ENCODE data around the gene PLA1A.
"Not testable (repeated sequence)": the region's sequence is repeated elsewhere in the genome, so short reads cannot be mapped to it uniquely, and the experiment has no call there.

The PLA1A gene

DNA sequence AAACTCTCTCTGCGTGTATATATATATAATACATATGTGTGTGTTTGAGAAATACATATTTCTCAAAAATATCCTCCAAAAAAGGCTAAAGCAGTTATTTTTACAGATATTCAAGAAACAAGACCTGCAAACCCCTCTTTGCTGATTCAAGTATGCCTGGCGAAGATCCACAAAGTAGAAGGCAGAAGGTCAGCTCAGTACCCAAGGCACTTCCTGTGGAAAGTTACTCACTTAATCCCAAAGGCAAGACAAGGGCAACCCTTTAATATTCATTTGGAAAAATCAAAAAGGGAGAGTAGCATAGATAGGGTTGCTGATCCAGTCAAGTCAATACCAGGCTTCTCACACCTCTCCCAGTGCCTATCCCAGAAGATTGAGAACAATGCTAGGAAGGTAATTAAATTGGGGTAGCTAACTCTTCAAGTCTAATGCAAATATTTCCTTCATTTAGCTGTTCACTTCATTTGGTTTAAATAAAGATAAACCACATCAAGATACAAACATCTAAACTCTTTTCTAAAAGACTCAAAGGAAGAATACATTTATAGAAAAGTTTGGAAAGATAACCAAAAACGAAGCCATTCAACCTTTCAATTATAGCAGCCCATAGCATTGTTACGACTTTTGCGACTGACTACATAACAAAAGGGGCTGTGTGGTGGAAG lies 72.4 kb downstream of the PLA1A start:
- no peak for DNase-seq

DNA sequence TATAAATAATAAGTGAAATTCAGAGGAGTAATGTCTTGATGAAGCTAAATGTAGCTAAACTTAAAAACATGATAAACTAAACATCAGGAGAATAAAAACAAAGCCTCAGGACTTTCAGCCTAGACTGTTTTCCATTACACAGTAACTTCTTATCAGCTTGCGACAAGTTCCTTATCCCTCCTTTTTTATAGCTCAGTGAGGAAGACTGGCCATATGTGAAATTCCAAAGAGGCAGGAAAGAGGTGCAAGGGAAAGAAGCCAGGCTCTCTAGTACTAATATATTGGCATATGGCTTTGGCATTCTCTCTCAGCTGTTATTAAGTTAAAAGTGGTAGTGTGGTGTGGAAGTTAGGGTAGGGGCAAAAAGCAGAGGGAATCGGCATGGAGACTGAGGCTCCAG lies 75.1 kb downstream of the PLA1A start:
- DNase-seq: no peak

DNA sequence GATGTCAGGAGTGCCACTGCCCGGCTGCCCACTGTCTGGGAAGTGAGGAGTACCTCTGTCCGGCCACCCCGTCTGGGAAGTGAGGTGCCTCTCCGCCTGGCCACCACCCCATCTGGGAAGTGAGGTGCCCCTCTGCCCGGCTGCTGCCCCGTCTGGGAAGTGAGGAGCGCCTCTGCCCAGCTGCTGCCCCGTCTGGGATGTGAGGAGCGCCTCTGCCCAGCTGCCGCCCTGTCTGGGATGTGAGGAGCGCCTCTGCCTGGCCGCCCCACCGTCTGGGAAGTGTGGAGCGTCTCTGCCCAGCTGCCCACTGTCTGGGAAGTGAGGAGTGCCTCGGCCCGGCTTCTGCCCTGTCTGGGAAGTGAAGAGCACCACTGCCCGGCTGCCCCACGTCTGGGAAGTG lies 76.2 kb downstream of the PLA1A start:
- DNase-seq: no peak

DNA sequence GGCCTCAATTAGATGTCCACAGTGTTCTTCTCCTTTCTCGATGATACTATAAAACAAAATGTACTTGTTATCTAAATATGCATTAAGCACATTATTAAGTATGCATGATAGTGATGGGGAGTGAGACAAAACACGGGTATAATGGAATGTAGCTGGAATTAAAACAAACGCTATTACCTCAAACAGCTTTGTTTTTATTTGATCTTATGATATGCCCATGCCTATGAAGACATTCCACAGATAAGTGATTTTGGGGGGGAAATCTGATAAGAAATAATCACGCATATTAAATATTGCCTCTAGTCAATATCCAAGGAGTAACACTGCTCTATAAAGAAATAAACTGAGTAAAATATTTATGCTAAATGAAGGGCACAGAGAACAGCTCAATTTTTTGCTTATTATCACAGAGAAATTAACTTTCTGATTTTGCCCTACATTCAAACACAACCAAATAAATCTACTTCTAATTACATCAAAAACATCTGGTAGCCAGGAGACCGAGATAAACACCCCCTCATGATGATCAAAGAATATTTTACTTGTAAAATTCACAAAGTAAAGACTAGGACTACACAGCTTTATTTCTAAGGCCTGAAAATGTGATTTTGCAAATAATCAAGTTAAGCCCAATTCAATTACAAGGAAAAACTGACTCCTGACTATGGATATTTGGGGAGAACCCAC lies 77.6 kb downstream of the PLA1A start:
- DNase-seq: no peak

DNA sequence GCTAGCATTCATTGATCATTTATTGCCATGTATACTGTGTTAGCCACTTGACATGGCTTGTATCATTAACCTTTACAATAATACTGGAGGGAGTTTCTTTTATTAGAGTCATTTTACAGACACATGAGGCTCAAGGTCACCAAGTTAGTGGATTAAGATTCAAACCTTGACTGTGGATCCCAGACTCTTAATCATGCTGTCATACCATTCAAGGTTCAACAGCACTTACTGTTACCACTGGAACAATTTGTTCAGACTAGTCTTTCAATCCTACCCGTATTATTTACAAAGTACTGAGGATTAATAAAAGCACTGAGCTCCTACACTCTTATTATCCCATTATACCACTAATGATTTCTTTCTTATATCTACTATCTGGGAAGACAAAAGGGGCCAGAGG lies 78.3 kb downstream of the PLA1A start:
- DNase-seq: no peak

DNA sequence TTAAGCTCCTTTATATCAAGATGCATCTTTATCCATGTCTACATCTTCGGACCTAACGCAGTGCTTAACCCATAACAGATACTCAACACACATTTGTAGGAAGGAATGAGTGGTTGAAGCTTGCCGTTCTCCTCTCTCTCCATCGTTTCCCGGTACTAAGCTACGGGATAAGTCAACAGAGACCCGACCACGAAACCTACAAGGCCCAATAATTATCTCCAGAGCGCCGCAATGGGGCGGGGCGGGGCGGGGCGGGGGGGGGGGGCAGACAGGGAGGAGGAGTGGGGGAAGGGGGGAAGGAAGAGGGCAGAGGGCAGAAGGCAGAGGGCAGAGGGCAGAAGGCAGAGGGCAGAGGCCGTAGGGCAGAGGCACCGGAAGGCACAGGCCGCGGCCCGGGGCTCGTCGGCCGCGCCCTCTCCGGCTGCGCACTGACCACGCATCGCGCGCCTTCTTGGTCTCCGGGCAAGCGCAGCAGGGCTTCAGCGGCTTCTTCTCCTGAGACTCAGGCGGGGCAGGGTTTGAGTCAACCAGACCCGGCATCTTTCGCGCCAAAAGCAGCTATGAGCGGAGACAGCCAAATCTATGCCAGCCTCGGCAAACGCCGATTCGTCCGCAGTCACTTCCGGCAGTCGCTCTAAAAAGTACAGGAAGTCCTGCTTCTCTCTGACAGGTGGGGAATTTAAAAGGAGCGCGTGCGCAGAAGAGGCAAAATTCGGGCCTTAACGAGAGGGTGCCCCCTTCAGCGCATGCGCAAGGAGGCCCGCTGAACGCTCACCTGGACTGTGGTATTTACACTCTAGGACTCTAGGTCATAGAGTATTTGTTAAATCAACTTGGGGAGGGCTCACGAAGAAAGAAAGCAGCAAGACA lies 79.3 kb downstream of the PLA1A start, which contains the start of gene COX17:
COX17 (minus strand) TSS at position 636 of the 870 bp plus-strand sequence; CDS start at position 540, 96 bp downstream.
- peak; percentile 99 for DNase-seq

DNA sequence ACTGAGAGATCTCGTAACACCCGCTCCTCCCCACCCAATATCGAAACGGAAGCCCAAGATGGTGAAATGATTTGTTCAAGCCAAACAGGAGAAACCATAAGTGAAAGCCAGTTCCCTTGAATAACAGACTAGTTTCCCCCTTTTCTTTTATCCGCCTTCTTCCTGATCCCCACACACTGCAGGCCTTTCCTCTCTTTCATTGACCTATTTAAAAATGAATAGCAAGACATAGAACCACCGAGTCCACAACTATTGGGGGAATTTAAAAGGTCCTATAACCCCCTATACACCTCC lies 79.9 kb downstream of the PLA1A start:
- DNase-seq: no peak

DNA sequence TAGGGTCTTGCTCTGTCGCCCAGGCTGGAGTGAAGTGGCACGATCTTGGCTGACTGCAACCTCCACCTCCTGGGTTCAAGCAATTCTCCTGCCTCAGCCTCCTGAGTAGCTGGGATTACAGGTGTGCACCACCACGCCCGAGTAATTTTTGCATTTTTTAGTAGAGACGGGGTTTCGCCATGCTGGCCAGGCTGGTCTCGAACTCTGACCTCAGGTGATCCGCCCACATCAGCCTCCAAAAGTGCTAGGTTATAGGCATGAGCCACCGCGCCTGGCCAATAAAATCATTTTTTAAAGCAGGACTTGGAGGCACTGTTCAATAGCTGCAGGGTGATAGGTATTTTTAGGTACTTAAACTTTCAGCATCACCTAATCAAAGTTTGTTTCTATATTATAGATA lies 80.5 kb downstream of the PLA1A start:
- DNase-seq: not testable (repeated sequence)
